ENCODE results near the gene FMN1.

The FMN1 gene, protein sequence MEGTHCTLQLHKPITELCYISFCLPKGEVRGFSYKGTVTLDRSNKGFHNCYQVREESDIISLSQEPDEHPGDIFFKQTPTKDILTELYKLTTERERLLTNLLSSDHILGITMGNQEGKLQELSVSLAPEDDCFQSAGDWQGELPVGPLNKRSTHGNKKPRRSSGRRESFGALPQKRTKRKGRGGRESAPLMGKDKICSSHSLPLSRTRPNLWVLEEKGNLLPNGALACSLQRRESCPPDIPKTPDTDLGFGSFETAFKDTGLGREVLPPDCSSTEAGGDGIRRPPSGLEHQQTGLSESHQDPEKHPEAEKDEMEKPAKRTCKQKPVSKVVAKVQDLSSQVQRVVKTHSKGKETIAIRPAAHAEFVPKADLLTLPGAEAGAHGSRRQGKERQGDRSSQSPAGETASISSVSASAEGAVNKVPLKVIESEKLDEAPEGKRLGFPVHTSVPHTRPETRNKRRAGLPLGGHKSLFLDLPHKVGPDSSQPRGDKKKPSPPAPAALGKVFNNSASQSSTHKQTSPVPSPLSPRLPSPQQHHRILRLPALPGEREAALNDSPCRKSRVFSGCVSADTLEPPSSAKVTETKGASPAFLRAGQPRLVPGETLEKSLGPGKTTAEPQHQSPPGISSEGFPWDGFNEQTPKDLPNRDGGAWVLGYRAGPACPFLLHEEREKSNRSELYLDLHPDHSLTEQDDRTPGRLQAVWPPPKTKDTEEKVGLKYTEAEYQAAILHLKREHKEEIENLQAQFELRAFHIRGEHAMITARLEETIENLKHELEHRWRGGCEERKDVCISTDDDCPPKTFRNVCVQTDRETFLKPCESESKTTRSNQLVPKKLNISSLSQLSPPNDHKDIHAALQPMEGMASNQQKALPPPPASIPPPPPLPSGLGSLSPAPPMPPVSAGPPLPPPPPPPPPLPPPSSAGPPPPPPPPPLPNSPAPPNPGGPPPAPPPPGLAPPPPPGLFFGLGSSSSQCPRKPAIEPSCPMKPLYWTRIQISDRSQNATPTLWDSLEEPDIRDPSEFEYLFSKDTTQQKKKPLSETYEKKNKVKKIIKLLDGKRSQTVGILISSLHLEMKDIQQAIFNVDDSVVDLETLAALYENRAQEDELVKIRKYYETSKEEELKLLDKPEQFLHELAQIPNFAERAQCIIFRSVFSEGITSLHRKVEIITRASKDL (N-terminal part only)

GRCh38 chr15:33194704-33195670, at the start of gene FMN1:
Gene FMN1, minus strand, starts transcription at chr15:33194714. Its CDS starts 39,800 bp downstream, at chr15:33154914.
- DNase-seq (ENCODE audit: low read depth), result peak; percentile 58

GRCh38 chr15:33243869-33244268, 49.4 kb upstream of the FMN1 start:
- no peak for DNase-seq (ENCODE audit: low read depth)

GRCh38 chr15:33243393-33243792, 48.9 kb upstream of the FMN1 start:
- DNase-seq (ENCODE audit: low read depth), result no peak

DNA sequence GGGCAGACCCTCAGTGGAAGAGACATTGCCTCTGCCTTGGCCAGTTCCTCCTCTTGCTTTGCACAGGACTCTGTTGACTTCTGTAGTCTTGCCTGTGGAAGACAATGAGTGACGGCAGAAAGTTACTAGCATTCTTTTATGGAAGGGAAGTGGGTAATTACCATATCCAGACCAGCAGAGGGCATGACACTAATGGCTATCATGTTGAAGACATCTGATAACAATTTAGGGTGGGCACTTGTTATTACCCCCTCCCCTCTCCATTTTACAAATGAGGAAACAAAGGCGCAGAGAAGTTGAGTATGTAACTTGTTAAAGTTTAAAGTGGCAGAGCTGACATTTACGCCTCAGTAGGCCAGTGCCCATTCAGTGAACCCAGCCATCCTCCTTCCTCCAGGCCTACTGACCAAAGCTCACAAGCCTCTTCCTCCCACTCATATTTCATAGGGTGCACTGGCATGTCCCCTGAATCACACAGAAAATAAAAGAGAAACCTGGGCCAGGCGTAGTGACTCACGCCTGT, 48.2 kb upstream of the FMN1 start:
- DNase-seq (ENCODE audit: low read depth), result no peak

- no peak for DNase-seq (ENCODE audit: low read depth)
These were observed 47.7 kb upstream of the FMN1 start for GRCh38 chr15:33242165-33242564.

DNA sequence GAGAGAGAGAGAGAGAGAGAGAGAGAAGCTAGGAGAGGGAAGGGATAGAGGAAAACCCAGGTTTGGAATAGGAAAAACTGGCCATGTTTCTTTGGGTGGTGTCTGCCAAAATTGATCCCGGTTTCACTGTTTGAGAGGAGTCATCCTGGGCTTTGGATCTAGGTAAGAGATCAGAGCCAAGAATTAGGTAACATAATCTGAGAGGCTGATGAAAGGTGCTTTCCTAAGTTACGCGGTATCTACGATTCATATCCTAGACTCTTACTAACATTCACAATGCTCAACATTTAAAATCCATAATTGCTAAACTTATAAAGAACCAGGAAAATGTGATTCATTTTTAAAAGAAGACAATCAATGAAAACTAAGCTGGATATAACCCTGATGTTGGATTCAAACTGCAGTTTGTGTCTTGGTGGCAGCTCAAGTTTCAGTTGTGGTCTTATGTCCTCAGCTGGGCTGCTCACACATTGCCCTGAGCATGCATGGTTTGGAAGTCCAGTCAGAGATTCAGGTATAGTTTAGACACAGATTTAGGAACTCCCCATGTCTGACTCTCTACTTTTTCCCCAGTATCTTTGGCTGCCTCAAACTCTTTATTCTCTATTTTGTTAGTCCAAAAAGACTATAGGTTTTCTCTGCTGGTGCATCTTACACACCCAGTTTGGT, 42.5 kb upstream of the FMN1 start:
- DNase-seq (ENCODE audit: low read depth), result no peak

- DNase-seq (ENCODE audit: low read depth), result no peak
These were observed 39.5 kb upstream of the FMN1 start for GRCh38 chr15:33234020-33234461.

DNA sequence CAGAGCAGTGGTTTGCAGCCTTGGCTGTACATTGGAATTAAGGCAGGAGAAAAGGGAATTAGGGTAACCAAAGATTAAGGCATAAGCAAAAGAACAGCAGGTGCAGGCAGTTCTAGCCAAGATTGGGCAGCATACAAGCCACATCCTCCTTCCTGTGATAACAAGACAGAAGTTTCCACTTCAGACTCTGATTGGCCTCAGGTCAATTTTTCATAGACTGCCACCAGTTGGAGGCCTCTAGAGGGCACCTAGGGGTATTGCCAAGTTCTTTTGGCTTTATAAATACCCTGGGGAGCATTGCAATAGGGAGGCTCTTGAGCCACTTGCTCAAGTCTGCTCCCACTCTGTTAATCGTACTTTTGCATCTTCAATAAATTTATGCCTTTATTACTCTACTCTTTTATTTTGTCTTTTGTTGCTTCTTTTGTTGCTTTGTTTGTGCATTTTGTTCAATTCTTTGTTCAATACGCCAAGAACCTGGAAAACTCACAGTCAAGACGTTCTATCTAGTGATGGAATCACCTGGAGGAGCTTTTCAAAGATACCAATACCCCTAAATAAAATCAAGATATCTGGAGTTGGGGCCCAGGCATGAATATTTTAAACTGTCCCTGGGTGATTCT, 32.2 kb upstream of the FMN1 start:
- no peak for DNase-seq (ENCODE audit: low read depth)

- no peak for DNase-seq (ENCODE audit: low read depth)
These were observed 23.6 kb upstream of the FMN1 start for GRCh38 chr15:33218071-33218491.

DNA sequence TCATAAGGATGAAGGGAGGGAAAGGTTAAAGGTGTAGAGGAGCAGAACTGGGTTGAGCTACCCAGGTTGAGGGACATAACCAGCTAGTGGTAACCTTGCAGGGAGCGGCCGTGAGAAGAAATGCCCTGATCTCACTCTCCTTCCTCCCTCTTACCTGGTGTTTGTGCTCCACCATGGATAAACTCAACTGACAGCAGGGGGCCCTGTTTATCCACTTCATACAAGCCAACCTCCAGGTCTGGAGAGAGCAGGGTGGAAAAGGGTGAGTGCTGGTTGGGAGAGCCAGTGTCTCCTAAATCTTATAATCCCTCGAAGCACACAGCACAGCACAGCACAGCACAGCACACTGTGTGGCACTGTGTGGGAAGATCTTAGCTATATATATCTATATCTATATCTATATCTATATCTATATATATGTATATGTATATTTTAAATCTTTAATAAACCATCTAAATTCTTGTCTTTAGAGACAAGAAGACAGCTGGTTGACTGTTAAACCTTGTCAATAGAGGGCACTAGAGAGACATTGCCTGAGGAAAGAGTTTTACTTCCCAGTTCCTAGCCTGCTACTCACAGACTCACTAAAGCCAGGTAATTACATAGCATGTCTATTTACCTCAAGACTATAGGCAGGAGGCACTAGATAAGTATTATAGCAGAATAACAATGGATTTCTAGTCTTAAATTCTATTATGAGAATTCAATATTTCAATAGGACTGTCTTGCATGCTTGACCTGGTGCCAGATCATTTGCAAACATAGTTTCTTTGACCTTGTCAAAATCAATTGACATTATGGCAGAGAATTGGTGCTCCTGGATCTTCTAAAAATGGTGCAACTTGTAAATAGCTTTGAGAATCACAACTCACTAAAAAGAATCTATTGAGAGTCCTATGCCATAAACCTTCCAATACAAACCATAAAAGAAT, 21.7 kb upstream of the FMN1 start:
- no peak for DNase-seq (ENCODE audit: low read depth)

DNA sequence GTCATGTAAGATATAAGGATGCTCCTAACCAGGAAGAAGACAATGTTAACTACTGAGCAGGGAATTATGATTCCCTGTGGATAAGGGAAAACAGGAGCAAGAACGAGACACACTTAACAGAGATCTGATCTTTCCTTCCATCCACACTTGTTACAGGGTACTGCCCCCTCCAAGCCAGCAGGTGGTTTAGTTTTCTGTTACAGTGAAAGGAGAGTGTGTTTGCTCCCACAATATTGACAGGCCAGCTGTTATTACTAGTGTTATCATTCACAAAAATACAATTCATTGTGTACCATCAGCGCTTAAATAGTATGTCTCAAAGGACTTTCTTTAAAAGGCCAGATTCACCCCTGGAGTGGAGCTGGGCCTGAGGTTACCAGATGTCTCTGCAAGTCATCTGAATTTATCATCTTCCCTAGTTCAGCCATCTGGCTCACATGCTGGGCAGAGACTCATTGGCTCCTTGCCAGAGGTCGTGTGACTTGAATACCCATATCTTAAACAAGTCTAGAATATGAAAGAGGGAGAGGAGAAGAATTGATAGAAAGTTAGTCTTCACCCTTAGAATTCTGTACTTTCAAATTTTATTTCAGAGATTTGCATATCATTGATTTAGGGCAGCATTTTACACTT, 16.8 kb upstream of the FMN1 start:
- no peak for DNase-seq (ENCODE audit: low read depth)

DNA sequence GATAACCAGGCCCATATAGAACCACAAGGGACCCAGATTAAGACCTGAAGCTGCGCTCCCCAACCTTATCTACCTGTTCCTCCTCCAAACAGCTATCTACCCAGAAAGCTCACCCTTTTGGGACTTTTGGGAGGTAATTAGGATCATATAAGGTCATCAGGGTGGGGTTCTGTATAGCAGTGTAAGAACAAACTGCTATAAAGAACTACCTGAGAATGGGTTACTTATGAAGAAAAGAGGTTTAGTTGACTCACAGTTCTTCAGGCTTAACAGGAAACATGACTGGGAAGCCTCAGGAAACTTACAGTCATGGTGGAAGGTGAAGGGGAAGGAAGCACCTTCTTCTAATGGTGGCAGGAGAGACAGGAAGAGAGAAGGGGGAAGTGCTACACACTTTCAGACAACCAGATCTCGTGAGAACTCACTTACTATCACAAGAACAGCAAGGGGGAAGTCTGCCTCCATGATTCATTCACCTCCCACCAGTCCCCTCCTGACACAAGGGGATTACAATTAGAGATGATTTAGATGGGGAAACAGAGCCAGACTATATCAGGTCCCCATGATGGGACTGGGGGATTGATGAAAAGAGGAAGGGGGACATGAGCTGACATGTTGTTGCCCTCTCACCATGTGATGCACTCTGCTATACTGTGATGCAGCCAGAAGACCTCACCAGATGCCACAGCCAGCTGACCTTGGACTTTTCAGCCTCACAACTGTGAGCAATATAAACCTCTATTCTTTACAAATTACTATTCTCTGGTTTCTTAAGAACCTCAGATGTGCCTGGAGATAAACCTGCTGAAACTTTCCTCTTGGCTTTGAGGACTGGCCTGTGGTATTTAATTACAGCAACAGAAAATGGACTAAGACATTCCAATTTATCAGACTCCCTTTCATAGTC, 15.3 kb upstream of the FMN1 start:
- no peak for DNase-seq (ENCODE audit: low read depth)

- DNase-seq (ENCODE audit: low read depth), result no peak
These were observed 13.1 kb upstream of the FMN1 start for GRCh38 chr15:33207646-33208045.

DNA sequence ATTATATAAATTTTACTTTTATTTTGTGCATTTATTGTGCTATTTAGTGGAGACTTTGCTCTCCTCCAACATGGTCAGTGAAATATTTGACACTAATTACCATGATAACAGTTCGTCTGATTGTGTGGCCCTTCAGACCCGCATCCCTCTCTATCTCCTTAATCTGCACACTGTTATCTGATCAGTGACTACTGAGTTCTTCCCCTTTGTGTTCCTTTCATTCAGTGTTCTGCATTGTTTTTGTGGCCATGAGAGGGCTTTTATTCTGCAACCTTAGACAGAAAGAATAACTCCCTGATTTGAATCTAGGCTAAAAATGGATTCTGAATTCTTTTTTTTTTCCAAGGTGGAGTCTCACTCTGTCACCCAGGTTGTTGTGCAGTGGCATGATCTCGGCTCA, 11.9 kb upstream of the FMN1 start:
- DNase-seq (ENCODE audit: low read depth), result no peak

DNA sequence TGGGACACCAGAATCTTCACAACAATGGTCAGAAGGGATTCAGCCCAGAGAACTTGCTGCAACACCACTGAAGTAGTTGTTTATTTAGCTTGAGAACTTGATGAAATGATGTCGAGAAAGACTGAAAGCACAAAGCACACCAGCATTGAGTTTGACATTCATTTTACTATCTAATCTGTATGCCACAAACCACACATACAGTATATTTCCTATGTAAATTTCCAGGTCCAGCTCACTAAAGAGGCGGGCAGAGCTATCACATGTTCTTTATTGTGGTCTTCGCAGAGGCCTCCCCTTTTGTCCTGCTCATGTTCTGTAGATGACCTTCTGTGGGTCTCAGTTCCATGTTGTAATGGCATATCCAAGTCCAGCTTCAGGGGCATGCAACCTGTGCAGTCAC, 10.4 kb upstream of the FMN1 start:
- no peak for DNase-seq (ENCODE audit: low read depth)

GRCh38 chr15:33204087-33204486, 9.6 kb upstream of the FMN1 start:
- DNase-seq (ENCODE audit: low read depth), result no peak

Data from T-helper 22 cell (primary cell).